Ovary (tissue), 9 donors: ENCODE data around the gene TMEM255A. TPM values are rescaled to one million over a fixed set of nuclear protein-coding genes. Genes with fewer than 3 reads are reported as not detected.

Experiments used
- DNase-seq, 5 donors: peaks; one replicate each; pipeline ENCODE4 v3.0.0-alpha.2; 2019 to 2020
- H3K27ac ChIP-seq, 2 donors: fragments of 200-600 bp; one replicate each; pipeline versions ENCODE4 v1.5.1 to v1.8.0; 2019 to 2022
- H3K27me3 ChIP-seq: fragments of 200-600 bp; one replicate; pipeline ENCODE4 v1.8.0; 2022
- H3K36me3 ChIP-seq: fragments of 200-600 bp; sonication (generic); one replicate; pipeline ENCODE4 v1.5.1; 2019
- H3K4me1 ChIP-seq: one replicate; pipeline ENCODE4 v1.8.1; 2013; ENCODE audit warnings: mild to moderate bottlenecking, moderate library complexity; ENCODE audit not compliant: insufficient read depth
- H3K4me3 ChIP-seq: fragments of 200-600 bp; sonication (generic); one replicate; pipeline ENCODE4 v1.5.1; 2017
- H3K9me3 ChIP-seq, 2 donors: fragments of 200-600 bp in 1 of 2; sonication (generic) in 1 of 2; one replicate each; pipeline versions ENCODE4 v1.5.1 to v1.8.1; 2013 to 2019; ENCODE audit warnings: mild to moderate bottlenecking in 1 of 2, moderate library complexity in 1 of 2
- EP300 ChIP-seq: sonication (generic); formaldehyde crosslinking; IDR thresholded peaks from one replicate; pipeline ENCODE4 v1.6.1; 2017; ENCODE audit warnings: antibody characterized with exemption
- POLR2A ChIP-seq: fragments of 450-650 bp; IDR thresholded peaks from one replicate; pipeline ENCODE4 v1.6.1; 2017; ENCODE audit warnings: antibody characterized with exemption, mild to moderate bottlenecking, moderate library complexity
- WGBS, 3 donors: extraction: QIAGEN DNeasy Blood & Tissue Kit in 1 of 3; methylation state at CpG; one replicate each; pipeline versions ENCODE4 v1.1.5 to v1.1.7; 2013 to 2017; 5-methylcytosine and 5-hydroxymethylcytosine counted together
- intact Hi-C, 4 donors: fragments of 100-400 bp; cut with DNase I; formaldehyde crosslinking; loops; one replicate each; pipeline versions ENCODE4 v1.11.0 to v1.15.1; 2022 to 2023
- polyA plus RNA-seq, 2 donors: library from polyadenylated mRNA; stranded (reverse); fragments of 200-250 nt in 1 of 2; fragments of 350-450 nt in 1 of 2; fragmentation: Illumina TruSeq in 1 of 2; extraction: RNeasy Lipid Tissue Mini Kit (QIAGEN cat#74804) in 1 of 2; gene quantifications; one replicate each; pipeline ENCODE4 v1.2.3, GENCODE V29; 2013 to 2014
- total RNA-seq, 7 donors: library from RNA; depleted of rRNA in 2 of 7; stranded (reverse); fragments of >200 nt in 2 of 7; fragmentation: NEBNext Ultra II Directional in 3 of 7; extraction: Animal tissue kit (Norgen Biotek cat#: 25700) in 3 of 7; gene quantifications; one replicate each; pipeline versions ENCODE4 v1.1.0 to v1.2.4, GENCODE V29; 2016 to 2023
- TF ChIP-seq, protein P1 (sequence below), 3 donors: fragments of 450-650 bp in 2 of 3; fragments of 200-600 bp in 1 of 3; IDR thresholded peaks; one replicate each; pipeline versions ENCODE4 v1.5.1 to v1.8.0; 2016 to 2022; ENCODE audit warnings: antibody characterized with exemption in 3 of 3, mild to moderate bottlenecking in 1 of 3
- donor health status: DM: no; HTN: no; CAD: no; lungs with moderate emphysema.
- donor health status: DM: no; HTN: no; CAD: no.
- donor health status: Bipolar disorder and iron deficiency.
- donor health status: DM: yes; HTN: yes; CAD: no.
- donor health status: DM: no; HTN: no; CAD: no.
- donor health status: DM: yes; HTN: yes; CAD: no.

Gene TMEM255A
- total and polyA plus RNA-seq, 9 donors, result 6.7 to 25.2 (median 16.3) TPM

DNA sequence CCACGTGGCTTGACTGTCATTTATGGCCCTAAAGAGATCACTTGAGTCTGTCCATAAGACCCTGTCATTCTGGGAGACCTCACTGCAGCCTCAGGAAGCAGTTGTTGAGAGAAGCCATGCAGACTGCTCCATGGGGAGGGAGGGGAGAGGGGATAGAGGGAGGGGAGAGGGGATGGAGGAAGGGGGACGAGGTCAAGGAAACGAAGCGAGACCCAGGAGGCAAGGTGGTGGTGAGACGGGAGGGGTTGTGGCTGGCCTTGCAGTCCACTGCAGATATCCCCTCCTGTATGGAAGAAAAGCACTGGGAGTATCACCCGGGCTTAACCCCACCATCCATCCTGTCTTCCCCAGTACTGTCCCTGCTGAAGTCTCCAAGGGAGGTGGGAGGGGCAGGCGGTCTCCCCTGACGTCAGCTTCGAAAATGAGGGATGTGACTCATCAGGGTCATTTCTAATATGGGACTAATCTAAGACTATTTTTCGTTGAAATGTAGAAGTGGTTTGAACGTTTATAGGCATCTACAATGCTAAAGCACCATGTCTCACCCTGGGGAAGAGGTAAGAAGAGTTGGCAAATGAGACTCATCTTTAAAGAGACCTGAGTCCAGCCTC is 5.6 kb downstream of the TMEM255A start:
- WGBS, 3 donors, result 44 to 61% (median 46%) methylated on average over 11 of the region's 11 CpGs
- no peaks in the 10 kb centered on the region for H3K36me3 ChIP-seq
- no peaks in the 10 kb centered on the region for H3K9me3 ChIP-seq
- no peak for DNase-seq
- H3K4me1 ChIP-seq, result no peaks in the 10 kb centered on the region
- TF ChIP-seq POLR2A (no peak), EP300 (no peak)
- TF ChIP-seq, protein P1, sequence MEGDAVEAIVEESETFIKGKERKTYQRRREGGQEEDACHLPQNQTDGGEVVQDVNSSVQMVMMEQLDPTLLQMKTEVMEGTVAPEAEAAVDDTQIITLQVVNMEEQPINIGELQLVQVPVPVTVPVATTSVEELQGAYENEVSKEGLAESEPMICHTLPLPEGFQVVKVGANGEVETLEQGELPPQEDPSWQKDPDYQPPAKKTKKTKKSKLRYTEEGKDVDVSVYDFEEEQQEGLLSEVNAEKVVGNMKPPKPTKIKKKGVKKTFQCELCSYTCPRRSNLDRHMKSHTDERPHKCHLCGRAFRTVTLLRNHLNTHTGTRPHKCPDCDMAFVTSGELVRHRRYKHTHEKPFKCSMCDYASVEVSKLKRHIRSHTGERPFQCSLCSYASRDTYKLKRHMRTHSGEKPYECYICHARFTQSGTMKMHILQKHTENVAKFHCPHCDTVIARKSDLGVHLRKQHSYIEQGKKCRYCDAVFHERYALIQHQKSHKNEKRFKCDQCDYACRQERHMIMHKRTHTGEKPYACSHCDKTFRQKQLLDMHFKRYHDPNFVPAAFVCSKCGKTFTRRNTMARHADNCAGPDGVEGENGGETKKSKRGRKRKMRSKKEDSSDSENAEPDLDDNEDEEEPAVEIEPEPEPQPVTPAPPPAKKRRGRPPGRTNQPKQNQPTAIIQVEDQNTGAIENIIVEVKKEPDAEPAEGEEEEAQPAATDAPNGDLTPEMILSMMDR (IDR thresholded peaks at IDR 0.05), result no peak
- intact Hi-C loops, result no loop called here
- H3K4me3 ChIP-seq, result no peak overlapping the region
- no peaks in the 10 kb centered on the region for H3K27me3 ChIP-seq
- H3K27ac ChIP-seq, result no peak overlapping the region

DNA sequence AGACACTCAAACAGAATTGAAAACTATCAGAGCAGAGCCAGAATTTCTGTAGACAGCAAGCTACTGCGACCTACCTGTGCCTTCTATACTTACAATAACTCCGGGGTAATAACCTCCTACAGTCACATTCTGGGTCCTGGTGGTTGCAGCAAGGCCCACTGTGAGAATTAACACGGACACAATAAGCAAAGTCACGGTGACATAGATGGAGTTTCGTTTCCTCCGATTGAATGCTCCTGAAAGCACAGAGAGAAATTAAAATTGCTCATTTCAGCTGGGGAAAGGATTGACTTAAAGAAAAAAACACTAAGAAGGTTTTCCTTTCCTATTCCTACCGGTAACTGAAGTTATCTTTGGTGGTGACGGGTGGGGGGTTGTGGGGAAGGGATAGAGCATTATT is 7.0 kb downstream of the TMEM255A start:
- no peaks in the 10 kb centered on the region for H3K4me1 ChIP-seq
- H3K27me3 ChIP-seq, result no peaks in the 10 kb centered on the region
- intact Hi-C loops, result no loop called here
- H3K27ac ChIP-seq, result no peak overlapping the region
- no peaks in the 10 kb centered on the region for H3K9me3 ChIP-seq
- no peaks in the 10 kb centered on the region for H3K36me3 ChIP-seq
- DNase-seq, result no peak
- WGBS, 3 donors, result 66 to 73% (median 73%) methylated on average over 8 of the region's 8 CpGs
- no peak overlapping the region for H3K4me3 ChIP-seq
- TF ChIP-seq, protein P1 (IDR thresholded peaks at IDR 0.05), result no peak
- TF ChIP-seq EP300 (no peak), POLR2A (no peak)

DNA sequence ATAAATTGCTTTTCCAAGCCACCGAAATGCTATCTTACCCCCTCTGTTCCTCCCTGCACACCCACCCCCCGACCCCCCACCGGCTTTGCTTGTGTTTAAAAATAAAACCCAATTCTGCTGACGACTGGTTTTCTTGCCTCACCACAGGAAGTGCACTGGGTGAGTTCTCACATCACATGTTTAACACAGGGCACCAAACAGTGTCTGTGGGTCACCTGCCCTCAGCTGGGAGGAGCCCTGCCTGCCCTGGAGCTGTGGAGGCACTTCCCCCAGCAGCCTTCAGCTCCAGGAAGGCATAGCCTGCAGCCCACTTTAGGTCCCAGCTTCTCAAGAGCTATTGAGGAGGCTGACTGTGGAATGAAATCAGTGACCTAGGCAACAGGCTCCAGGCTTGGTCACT is 8.8 kb downstream of the TMEM255A start:
- WGBS, 3 donors, result 17 to 29% (median 17%) methylated on average over 4 of the region's 4 CpGs
- Histone ChIP-seq H3K4me1 (no peaks in the 10 kb centered on the region), H3K27ac (no peak overlapping the region), H3K9me3 (no peaks in the 10 kb centered on the region), H3K27me3 (no peaks in the 10 kb centered on the region), H3K36me3 (no peaks in the 10 kb centered on the region), H3K4me3 (no peak overlapping the region)
- intact Hi-C loops, result no loop called here
- TF ChIP-seq, protein P1 (IDR thresholded peaks at IDR 0.05), result no peak
- no peak for TF ChIP-seq EP300
- no peak for DNase-seq

DNA sequence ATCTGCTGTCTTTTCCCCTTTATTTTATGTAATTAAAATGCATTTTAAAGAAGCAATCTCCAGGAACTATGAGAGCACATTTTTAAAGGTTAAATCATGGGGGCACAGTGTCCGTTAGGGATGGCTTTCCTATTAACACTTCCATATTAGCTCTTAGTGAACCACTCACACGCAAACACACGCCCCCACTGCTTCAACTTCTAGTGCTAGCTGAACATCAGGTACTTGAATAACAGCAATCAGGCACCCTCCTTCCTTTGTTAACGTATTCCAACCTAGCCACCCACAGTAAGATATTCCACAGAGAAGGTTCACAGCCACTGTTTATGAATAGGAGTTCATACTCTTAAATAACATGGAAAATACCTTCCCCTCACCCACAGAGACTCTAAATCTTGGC is 9.3 kb downstream of the TMEM255A start:
- 42 to 56% (median 55%) methylated on average over 4 of the region's 4 CpGs for WGBS, 3 donors
- Histone ChIP-seq H3K4me3 (no peak overlapping the region), H3K36me3 (no peaks in the 10 kb centered on the region), H3K27me3 (no peaks in the 10 kb centered on the region), H3K27ac (no peak overlapping the region), H3K4me1 (no peaks in the 10 kb centered on the region), H3K9me3 (no peaks in the 10 kb centered on the region)
- TF ChIP-seq, protein P1 (IDR thresholded peaks at IDR 0.05), result no peak
- no peak for TF ChIP-seq POLR2A
- TF ChIP-seq EP300, result no peak
- DNase-seq, result no peak
- intact Hi-C loops, result no loop called here
